ENCODE measurements around the gene CGREF1.

GRCh38 chr2:27158468-27158867 is 39.5 kb upstream of the CGREF1 start:
- no peak for TF ChIP-seq CTCF (IDR thresholded peaks at IDR 0.05)
- no peak for TF ChIP-seq POLR2A (IDR thresholded peaks at IDR 0.05)
